Endothelial cell of umbilical vein (primary cell): ENCODE measurements around the gene MACROH2A1. TPM values are rescaled to one million over a fixed set of nuclear protein-coding genes. Genes with fewer than 3 reads are reported as not detected.

ENCODE experiments used
- BruUV-seq: library from RNA; stranded (reverse); fragments of 400-500 nt; replicated peaks from 2 replicates; lab custom pipeline; 2021; lab: Mats Ljungman, UMichigan
- CTCF ChIA-PET: fragments of 300-600, 350-600 bp; sonication (Branson Sonifier 250); formaldehyde crosslinking; loops from one replicate; lab custom pipeline; 2021; ENCODE audit warnings: antibody characterized with exemption, inconsistent platforms; lab: Charles Lee
- POLR2A ChIA-PET: fragments of 300-600, 350-600 bp; sonication (Branson Sonifier 250); formaldehyde crosslinking; loops from one replicate; lab custom pipeline; 2021; ENCODE audit warnings: antibody characterized with exemption, inconsistent platforms; lab: Charles Lee
- DNase-seq: peaks from one replicate; pipeline ENCODE4 v3.0.0-alpha.2; 2011; ENCODE audit warnings: low read depth, low spot score
- FAIRE-seq: peaks from 2 replicates; lab custom pipeline; 2011; peaks lifted over from hg19 to GRCh38; lab: Jason Lieb, UNC
- H2AFZ ChIP-seq: 2 replicates; pipeline ENCODE4 v1.6.0; 2012; ENCODE audit warnings: low read depth, low read length, control low read depth, inconsistent platforms
- H3K27ac ChIP-seq: 2 replicates; pipeline ENCODE4 v1.5.1; 2011; ENCODE audit warnings: low read depth, mild to moderate bottlenecking, control low read depth, low read length, moderate library complexity; ENCODE audit not compliant: insufficient read depth
- H3K27me3 ChIP-seq, 2 experiments: 2 replicates each; pipeline versions ENCODE4 v1.6.0 to v1.6.1; 2011; ENCODE audit warnings: low read length in 2 of 2, mixed read lengths in 1 of 2; ENCODE audit not compliant: control insufficient read depth in 2 of 2, insufficient read depth in 2 of 2
- H3K36me3 ChIP-seq, 2 experiments: 2 replicates in 1 of 2; 3 replicates in 1 of 2; pipeline ENCODE4 v1.5.1; 2011; ENCODE audit warnings: low read length in 2 of 2, mild to moderate bottlenecking in 1 of 2, moderate library complexity in 1 of 2; ENCODE audit not compliant: control insufficient read depth in 2 of 2, insufficient read depth in 2 of 2; ENCODE audit errors: extremely low read depth in 1 of 2
- H3K4me1 ChIP-seq: 3 replicates; pipeline ENCODE4 v1.5.1; 2011; ENCODE audit warnings: mild to moderate bottlenecking, low read length; ENCODE audit not compliant: control insufficient read depth, insufficient read depth; ENCODE audit errors: extremely low read depth
- H3K4me2 ChIP-seq: 2 replicates; pipeline ENCODE4 v1.6.1; 2011; ENCODE audit warnings: low read length, control low read depth, mixed read lengths; ENCODE audit not compliant: insufficient read depth
- H3K4me3 ChIP-seq, 3 experiments: fragments of 200-600 bp in 1 of 3; sonication (generic), shearing (Covaris generic) in 1 of 3; replicated peaks in 1 of 3; 2 replicates each; pipeline ENCODE4 v1.5.1; 2011 to 2016; ENCODE audit warnings: control low read depth in 3 of 3, low read length in 3 of 3, mild to moderate bottlenecking in 2 of 3, inconsistent platforms in 1 of 3, low read depth in 1 of 3, moderate library complexity in 1 of 3; ENCODE audit not compliant: insufficient read depth in 1 of 3
- H3K79me2 ChIP-seq: 2 replicates; pipeline ENCODE4 v1.6.0; 2012; ENCODE audit warnings: low read length, inconsistent platforms; ENCODE audit not compliant: control insufficient read depth, insufficient read depth
- H3K9ac ChIP-seq: replicated peaks from 2 replicates; pipeline ENCODE3; 2011; ENCODE audit warnings: low read length, control low read depth; ENCODE audit not compliant: insufficient read depth; ENCODE audit errors: extremely low read depth
- H3K9me1 ChIP-seq: replicated peaks from 3 replicates; pipeline ENCODE4 v1.6.0; 2011; ENCODE audit warnings: mild to moderate bottlenecking, low read length; ENCODE audit not compliant: control insufficient read depth, insufficient read depth; ENCODE audit errors: extremely low read depth
- H3K9me3 ChIP-seq: replicated peaks from 2 replicates; pipeline ENCODE4 v1.5.1; 2012; ENCODE audit warnings: low read length, inconsistent platforms; ENCODE audit not compliant: control insufficient read depth, insufficient read depth
- H4K20me1 ChIP-seq: replicated peaks from 2 replicates; pipeline ENCODE3; 2011; ENCODE audit warnings: mild to moderate bottlenecking, low read length; ENCODE audit not compliant: control insufficient read depth, insufficient read depth; ENCODE audit errors: extremely low read depth
- EZH2 ChIP-seq: IDR thresholded peaks from 2 replicates; pipeline ENCODE4 v1.6.1; 2012; ENCODE audit warnings: borderline replicate concordance, low read depth, mild to moderate bottlenecking, moderate library complexity, low read length, inconsistent platforms; ENCODE audit not compliant: severe bottlenecking
- FOS ChIP-seq: IDR thresholded peaks from 2 replicates; pipeline ENCODE4 v1.6.1; 2011; ENCODE audit warnings: mild to moderate bottlenecking, low read length, moderate library complexity, borderline replicate concordance; ENCODE audit not compliant: insufficient read depth
- GATA2 ChIP-seq: IDR thresholded peaks from 2 replicates; pipeline ENCODE4 v1.7.0; 2011; ENCODE audit warnings: low read depth, mild to moderate bottlenecking, moderate library complexity, mixed read lengths, low read length; ENCODE audit not compliant: insufficient read length, insufficient read depth
- JUN ChIP-seq: IDR thresholded peaks from 2 replicates; pipeline ENCODE4 v1.6.1; 2011; ENCODE audit warnings: borderline replicate concordance, low read depth; ENCODE audit not compliant: insufficient read length, insufficient read depth
- MYC ChIP-seq: IDR thresholded peaks from one replicate; pipeline ENCODE4 v1.6.1; 2011; ENCODE audit warnings: mild to moderate bottlenecking, low read depth, low read length
- POLR2A ChIP-seq: IDR thresholded peaks from 2 replicates; pipeline ENCODE4 v1.6.1; 2012; ENCODE audit warnings: low read depth, mild to moderate bottlenecking, control low read depth, low read length
- POLR2AphosphoS5 ChIP-seq: IDR thresholded peaks from 2 replicates; pipeline ENCODE4 v1.6.1; 2012; ENCODE audit warnings: low read depth, mild to moderate bottlenecking, control low read depth, low read length, moderate library complexity; ENCODE audit not compliant: insufficient read depth
- dilution Hi-C: fragments of 300-500 bp; cut with MboI; formaldehyde crosslinking; loops from one replicate; pipeline ENCODE4 v1.15.0; 2019; ENCODE audit warnings: low sequenced_read_pairs; ENCODE audit not compliant: extremely low pct_ligation_motif_present
- intact Hi-C: fragments of 100-400 bp; cut with micrococcal nuclease; formaldehyde crosslinking; loops from one replicate; pipeline ENCODE4 v1.10.0; 2022
- polyA plus RNA-seq, 4 experiments: library from polyadenylated mRNA; depleted of rRNA in 3 of 4; stranded (reverse) in 3 of 4; unstranded in 1 of 4; fragments of >200 nt; gene quantifications; 2 replicates each; pipeline versions ENCODE4 v1.2.1 to v1.2.3, GENCODE V29; 2011 to 2012; ENCODE audit warnings: missing spikeins in 1 of 4
- total RNA-seq: library from RNA; stranded (reverse); gene quantifications from 2 replicates; pipeline ENCODE4 v1.2.3, GENCODE V29; 2021
- TF ChIP-seq, protein P1 (sequence below): IDR thresholded peaks from 2 replicates; pipeline ENCODE4 v1.6.1; 2011; ENCODE audit not compliant: insufficient read depth, insufficient read length
- TF ChIP-seq, protein P2 (sequence below), 2 donors: IDR thresholded peaks; 1 replicate in 1 of 2; 2 replicates in 1 of 2; pipeline ENCODE4 v1.5.1; 2011; ENCODE audit warnings: low read length in 2 of 2, mild to moderate bottlenecking in 2 of 2, moderate library complexity in 2 of 2, control low read depth in 1 of 2, inconsistent platforms in 1 of 2, low read depth in 1 of 2; ENCODE audit not compliant: insufficient read depth in 1 of 2; ENCODE audit errors: extremely low read depth in 1 of 2

The MACROH2A1 gene
- total and polyA plus RNA-seq, 2 donors (not counting 3 experiments of a cell fraction or from before 2014, with no cell fraction given): 89.3 to 147 TPM

DNA sequence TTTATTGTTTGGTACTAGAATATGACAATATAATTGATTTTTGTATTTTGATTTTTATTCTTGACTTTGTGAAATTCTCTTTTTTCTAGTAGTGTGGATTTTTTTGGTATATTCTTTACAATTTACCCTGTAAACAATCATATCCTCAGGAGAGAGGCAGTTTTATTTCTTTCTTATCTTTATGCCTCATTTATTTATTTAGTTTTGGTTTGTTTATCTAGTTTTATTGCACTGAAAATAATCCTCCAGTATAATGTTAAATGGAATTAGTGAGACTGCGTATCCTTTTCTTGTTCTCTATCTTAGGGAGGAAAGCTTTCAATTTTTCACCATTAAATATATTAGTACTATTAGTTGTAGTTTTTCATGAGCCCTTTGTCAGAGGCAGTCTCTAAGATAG is 109.4 kb downstream of the MACROH2A1 start:
- H3K27me3 ChIP-seq: peaks cover 5 to 32% of the 10 kb centered on the region in 2 experiments
- no peak overlapping the region for H3K4me3 ChIP-seq
- H3K9me1 ChIP-seq: no peaks in the 10 kb centered on the region
- no peaks in the 10 kb centered on the region for H3K4me1 ChIP-seq
- FAIRE-seq: no peak
- H2AFZ ChIP-seq: no peak overlapping the region
- dilution Hi-C loops (no loop called here), intact Hi-C loops (no loop called here)
- H3K9me3 ChIP-seq: no peaks in the 10 kb centered on the region
- no peak overlapping the region for H3K9ac ChIP-seq
- no peak overlapping the region for H3K27ac ChIP-seq
- no peaks in the 10 kb centered on the region for H3K36me3 ChIP-seq
- ChIA-PET CTCF (no interaction called here), POLR2A (no interaction called here)
- no peak for DNase-seq
- no peak overlapping the region for H3K4me2 ChIP-seq
- no TSS peak for BruUV-seq
- no peaks in the 10 kb centered on the region for H4K20me1 ChIP-seq
- no peaks in the 10 kb centered on the region for H3K79me2 ChIP-seq
- TF ChIP-seq FOS (no peak), JUN (no peak), POLR2AphosphoS5 (no peak), POLR2A (no peak), MYC (no peak), EZH2 (no peak), GATA2 (no peak)
- TF ChIP-seq, protein P1, sequence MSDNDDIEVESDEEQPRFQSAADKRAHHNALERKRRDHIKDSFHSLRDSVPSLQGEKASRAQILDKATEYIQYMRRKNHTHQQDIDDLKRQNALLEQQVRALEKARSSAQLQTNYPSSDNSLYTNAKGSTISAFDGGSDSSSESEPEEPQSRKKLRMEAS: no peak
- TF ChIP-seq, protein P2, sequence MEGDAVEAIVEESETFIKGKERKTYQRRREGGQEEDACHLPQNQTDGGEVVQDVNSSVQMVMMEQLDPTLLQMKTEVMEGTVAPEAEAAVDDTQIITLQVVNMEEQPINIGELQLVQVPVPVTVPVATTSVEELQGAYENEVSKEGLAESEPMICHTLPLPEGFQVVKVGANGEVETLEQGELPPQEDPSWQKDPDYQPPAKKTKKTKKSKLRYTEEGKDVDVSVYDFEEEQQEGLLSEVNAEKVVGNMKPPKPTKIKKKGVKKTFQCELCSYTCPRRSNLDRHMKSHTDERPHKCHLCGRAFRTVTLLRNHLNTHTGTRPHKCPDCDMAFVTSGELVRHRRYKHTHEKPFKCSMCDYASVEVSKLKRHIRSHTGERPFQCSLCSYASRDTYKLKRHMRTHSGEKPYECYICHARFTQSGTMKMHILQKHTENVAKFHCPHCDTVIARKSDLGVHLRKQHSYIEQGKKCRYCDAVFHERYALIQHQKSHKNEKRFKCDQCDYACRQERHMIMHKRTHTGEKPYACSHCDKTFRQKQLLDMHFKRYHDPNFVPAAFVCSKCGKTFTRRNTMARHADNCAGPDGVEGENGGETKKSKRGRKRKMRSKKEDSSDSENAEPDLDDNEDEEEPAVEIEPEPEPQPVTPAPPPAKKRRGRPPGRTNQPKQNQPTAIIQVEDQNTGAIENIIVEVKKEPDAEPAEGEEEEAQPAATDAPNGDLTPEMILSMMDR (IDR thresholded peaks at IDR 0.05; ENCODE audit: extremely low read depth in 1 of 2, insufficient read depth in 1 of 2, low read depth in 1 of 2, low read length in 2 of 2): no peak
